ENCODE results near the gene ISG20L2.

Gene ISG20L2

GRCh38 chr1:156708218-156708661, 20.3 kb downstream of the ISG20L2 start:
- DNase-seq, result no peak

GRCh38 chr1:156707417-156708217, 20.9 kb downstream of the ISG20L2 start:
- DNase-seq, result no peak

DNA sequence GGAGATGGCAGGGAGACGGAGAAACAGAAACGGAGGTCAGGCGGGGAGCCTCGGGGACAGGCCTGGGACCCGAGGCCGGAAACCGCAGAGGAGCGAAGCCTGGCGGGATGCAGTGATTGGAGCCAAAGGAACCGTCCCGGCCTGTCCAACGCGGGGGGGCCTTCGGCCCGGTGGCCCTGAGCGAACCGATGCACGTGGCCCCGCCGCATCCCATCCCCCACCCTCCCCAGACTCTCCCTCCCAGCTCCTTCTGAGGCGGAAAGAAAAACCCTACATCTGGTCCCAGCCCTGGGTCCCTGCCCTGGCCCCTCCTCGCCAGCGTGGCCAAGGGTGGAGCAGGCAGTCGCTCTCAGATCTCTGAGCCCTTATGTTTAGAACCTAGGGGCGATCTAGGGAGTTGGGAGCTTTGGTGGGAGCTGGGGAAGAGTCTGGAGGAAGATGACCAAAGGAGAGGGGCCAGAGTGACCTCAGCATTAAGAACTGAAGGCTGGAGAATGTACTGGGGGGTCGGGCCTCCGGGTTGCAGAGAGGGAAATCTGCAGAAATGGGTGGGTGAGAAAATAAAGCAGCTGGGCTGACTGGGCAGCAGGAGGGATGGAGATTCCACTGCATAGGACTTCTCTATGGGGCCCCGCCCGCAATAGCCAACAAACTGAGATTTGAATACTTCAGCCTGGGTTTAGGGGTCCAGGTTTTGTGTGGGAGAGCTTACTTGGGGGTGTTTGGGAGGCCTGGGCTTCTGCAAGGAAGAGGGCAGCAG, 21.7 kb downstream of the ISG20L2 start:
- peak in 18 of 56 donors; percentile 3 to 76 (median 18) for DNase-seq

DNA sequence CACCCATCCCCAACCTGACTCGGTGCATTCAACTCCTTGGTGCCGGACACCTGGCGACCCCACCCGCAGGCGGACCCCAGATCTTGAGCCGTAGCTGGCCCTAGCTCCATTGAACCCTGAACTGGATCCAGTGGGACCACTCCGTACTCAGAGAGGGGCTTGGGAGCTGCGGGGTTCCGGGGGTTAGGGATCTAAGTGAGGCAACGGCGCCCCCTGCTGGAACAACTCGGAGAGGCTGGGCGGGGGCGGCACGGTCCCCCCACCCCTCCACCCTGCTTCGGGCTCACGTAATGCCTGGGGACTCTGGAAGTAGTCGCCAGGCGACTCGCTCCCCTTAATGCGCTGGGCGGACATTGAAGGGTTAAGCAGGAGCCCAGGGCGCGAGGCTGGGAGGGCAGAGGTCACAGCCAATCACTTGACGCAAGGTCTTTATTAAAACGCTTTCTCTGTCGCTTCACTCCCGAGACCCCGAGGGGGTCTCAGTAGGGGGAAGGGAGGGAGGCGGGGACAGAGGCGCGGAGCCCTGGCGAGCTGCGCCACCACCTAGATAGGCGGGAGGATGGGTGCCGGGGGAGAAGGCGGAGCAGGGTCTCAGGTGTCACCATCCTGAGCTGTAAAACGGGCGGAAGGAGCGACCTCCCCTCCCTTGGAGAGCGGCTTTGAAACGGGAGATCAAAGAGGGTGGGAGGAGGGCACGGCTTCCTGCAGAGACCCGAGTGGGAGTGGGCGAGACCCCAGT, 22.5 kb downstream of the ISG20L2 start:
- peak in 35 of 56 donors; percentile 7 to 85 (median 31) for DNase-seq

GRCh38 chr1:156705321-156705917, 23.1 kb downstream of the ISG20L2 start, which contains the start of gene CRABP2:
TSS of gene CRABP2 (minus strand) at chr1:156705583. CDS start at chr1:156705446, 137 bp downstream.
- DNase-seq, result peak in 8 of 56 donors; percentile 29 to 63 (median 34)

GRCh38 chr1:156704930-156705320, 23.6 kb downstream of the ISG20L2 start:
- peak in 4 of 56 donors; percentile 18 to 55 (median 29) for DNase-seq

DNA sequence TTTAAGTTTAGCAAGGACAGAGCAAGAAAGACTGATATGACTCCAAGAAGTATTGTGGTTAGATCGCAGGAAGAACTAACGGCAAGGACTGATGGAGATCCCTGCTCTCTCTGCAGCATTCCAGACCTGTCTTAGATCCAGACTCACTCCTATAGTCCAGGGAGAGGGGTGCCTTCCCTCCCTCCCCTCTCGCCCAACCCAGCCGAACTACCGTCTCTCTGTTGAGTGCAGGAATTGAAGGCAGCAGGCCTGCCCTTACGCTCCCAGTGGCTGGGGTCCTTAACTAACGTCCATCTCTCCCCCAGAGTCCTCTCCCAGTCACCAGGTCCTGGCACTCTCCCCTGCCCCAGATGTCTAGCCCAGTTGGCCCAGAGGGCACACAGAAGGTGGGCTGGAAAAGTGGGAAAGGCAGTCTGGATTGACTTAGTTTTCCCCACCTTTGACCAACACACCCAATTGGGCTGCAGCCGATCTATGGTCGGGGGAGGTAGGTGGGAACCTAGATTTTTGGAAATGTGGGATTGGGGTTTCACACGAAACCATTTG, 24.3 kb downstream of the ISG20L2 start:
- no peak for DNase-seq

DNA sequence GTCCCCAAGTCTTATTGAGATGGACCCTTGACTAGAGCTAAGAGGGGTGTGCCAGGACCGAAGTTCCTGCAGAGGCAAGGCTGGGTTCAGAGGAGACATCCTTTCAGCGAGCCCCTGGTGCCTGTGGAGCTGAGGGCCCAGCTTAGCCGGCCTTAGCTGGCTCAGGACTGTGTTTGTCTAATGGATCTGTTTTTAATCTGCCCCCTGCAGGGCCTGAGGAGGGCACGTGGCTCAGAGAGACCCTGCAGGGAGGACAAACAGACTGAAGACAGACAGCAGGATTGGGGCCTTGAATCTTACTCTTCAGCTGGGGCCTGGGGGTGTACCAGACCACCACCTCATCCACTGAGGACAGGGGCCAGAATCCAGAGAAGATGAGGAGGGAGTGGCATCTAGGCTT, 24.8 kb downstream of the ISG20L2 start:
- no peak for DNase-seq

DNA sequence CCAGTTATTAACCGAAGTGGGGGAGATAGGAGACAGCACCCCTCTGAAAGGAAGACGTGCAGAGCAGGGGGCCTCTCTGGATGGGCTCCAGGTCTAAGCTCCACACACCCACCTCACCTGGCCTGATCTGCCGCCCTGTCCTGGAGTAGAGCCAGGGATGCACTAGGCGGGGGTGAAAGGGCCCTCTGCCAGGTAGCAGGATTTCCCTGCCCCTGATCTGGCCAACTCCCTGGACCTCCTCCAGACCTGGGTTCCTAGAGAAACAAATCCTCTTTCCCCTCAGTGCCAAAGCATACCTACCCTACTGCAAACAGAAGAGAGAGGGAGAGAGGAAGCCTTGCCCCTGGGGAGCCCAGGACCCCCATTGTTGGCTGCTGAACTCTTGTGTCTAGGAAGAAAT, 25.2 kb downstream of the ISG20L2 start:
- no peak for DNase-seq

- DNase-seq, result no peak
These were observed 27.6 kb downstream of the ISG20L2 start for GRCh38 chr1:156700736-156701531.

DNA sequence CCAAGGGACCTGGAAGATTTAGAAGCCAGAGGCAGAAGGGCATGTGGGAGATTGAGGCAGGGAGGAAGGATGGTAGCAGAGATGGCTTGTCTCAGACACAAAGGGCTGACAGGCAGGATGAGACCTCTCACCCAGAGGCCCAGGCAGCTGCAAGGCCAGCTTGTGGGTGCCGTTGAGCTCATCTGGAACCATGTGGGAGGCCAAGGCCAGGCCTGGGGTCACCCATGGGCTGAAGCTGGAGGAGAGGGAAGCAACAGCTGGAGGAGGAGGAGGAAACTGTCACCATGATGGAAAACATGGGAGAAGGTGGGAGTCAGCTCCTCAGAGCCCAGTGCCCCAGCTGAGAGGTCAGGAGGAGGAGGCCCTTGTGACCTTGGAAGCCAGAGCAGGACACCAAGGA, 29.6 kb downstream of the ISG20L2 start:
- DNase-seq, result no peak

- DNase-seq, result no peak
These were observed 31.1 kb downstream of the ISG20L2 start for GRCh38 chr1:156697481-156697880.

GRCh38 chr1:156696755-156697154, 31.8 kb downstream of the ISG20L2 start:
- DNase-seq, result no peak

DNA sequence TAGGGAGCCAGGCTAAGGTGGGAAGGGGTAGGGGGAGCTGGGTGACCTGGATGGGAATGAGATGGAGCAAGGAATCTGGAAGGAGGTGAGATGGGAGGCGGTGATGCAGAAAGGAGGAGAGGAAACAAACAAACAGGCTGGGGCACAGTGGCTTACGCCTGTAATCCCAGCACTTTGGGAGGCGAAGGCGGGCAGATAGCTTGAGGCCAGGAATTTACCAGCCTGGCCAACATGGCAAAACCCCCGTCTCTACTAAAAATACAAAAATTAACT, 33.9 kb downstream of the ISG20L2 start:
- DNase-seq, result no peak

GRCh38 chr1:156693848-156694689, 34.5 kb downstream of the ISG20L2 start:
- no peak for DNase-seq

DNA sequence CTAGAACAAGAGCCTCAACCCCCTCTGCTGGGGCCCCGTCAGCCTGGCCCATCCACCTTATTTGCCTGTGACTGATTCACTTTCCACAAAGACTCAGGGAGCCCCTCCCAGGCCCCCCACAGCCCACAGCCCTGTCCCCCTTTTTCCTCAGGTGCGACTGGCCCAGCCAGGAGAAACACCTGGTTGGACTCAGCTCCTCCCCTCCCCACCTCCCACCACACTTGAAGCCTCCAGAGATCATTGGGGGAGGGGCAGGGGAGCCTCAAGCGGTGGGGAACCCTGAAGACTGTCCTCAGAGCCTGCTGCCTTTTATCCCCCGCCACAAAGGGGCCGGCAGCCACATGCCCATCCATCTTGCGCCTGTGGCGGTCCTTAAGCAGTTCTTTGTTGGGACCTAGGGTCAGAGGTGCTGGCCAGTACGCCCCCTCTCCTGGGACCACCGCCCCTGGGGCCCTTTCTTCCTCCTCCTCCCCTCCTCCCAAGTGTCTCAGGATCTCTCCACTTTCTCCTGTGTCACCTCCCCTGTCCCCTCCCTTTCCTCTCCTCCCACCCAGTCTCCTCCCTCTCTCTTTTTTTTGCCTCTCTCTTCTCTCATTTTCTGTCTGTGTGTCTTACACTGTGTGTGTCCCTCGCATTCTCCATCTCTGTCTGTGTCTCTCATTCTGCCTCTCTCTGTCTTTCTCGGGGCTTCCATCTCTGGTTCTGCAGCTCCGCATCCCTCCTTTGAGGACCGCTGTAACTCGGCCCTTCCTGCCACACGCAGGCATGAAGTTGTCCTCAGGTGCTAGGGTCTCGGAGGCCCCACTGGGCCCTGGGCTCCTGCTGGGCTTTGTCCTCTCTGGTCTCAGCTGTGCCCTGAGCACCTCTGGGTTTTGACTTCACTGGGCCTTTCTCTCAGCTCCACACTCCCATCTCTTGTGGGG, 35.4 kb downstream of the ISG20L2 start:
- DNase-seq, result no peak

GRCh38 chr1:156692441-156692924, 36.1 kb downstream of the ISG20L2 start:
- DNase-seq, result no peak

All from amygdala (tissue), 56 donors.